H9 (cell line): ENCODE results near the gene UBE3B. TPM values are rescaled to one million over a fixed set of nuclear protein-coding genes. Genes with fewer than 3 reads are reported as not detected.
"Not testable (repeated sequence)": the region's sequence is repeated elsewhere in the genome, so short reads cannot be mapped to it uniquely, and the experiment has no call there.

Experiments
- DNase-seq: peaks from one replicate; pipeline ENCODE4 v3.0.0-alpha.2; 2017
- H2AFZ ChIP-seq: one replicate; pipeline ENCODE4 v1.6.1; 2013; ENCODE audit warnings: mild to moderate bottlenecking, low read length, control low read depth, moderate library complexity
- H2AK5ac ChIP-seq: 2 replicates; pipeline ENCODE4 v1.6.1; 2013; ENCODE audit warnings: low read length, control low read depth, mixed read lengths; ENCODE audit not compliant: insufficient read length
- H2BK120ac ChIP-seq: one replicate; pipeline ENCODE4 v1.6.1; 2013; ENCODE audit warnings: low read depth, mild to moderate bottlenecking, low read length, control low read depth, inconsistent platforms; ENCODE audit not compliant: poor library complexity, severe bottlenecking
- H2BK12ac ChIP-seq: 2 replicates; pipeline ENCODE4 v1.6.1; 2013; ENCODE audit warnings: low read length, control low read depth, mixed read lengths, low read depth; ENCODE audit not compliant: insufficient read length
- H2BK15ac ChIP-seq: 2 replicates; pipeline ENCODE4 v1.6.1; 2013; ENCODE audit warnings: low read depth, low read length, control low read depth
- H2BK20ac ChIP-seq: one replicate; pipeline ENCODE4 v1.6.1; 2013; ENCODE audit warnings: low read depth, mild to moderate bottlenecking, low read length, control low read depth, inconsistent platforms; ENCODE audit not compliant: poor library complexity, severe bottlenecking
- H2BK5ac ChIP-seq: 2 replicates; pipeline ENCODE4 v1.6.1; 2013; ENCODE audit warnings: low read length, control low read depth, mixed read lengths; ENCODE audit not compliant: insufficient read length
- H3K14ac ChIP-seq: 2 replicates; pipeline ENCODE4 v1.6.1; 2013; ENCODE audit warnings: low read length, control low read depth; ENCODE audit not compliant: insufficient read depth
- H3K18ac ChIP-seq: 2 replicates; pipeline ENCODE4 v1.6.1; 2013; ENCODE audit warnings: low read depth, mild to moderate bottlenecking, mixed read lengths, low read length, control low read depth; ENCODE audit not compliant: insufficient read length
- H3K23ac ChIP-seq: 2 replicates; pipeline ENCODE4 v1.6.1; 2013; ENCODE audit warnings: low read length, control low read depth, mixed read lengths, low read depth; ENCODE audit not compliant: insufficient read length
- H3K23me2 ChIP-seq: 2 replicates; pipeline ENCODE4 v1.6.1; 2013; ENCODE audit warnings: low read depth, mild to moderate bottlenecking, mixed read lengths, low read length, control low read depth; ENCODE audit not compliant: insufficient read length, poor library complexity, severe bottlenecking
- H3K27ac ChIP-seq: 2 replicates; pipeline ENCODE4 v1.5.1; 2013; ENCODE audit warnings: low read length, control low read depth, mixed read lengths, low read depth; ENCODE audit not compliant: insufficient read length
- H3K27me3 ChIP-seq: 2 replicates; pipeline ENCODE4 v1.6.1; 2013; ENCODE audit warnings: low read length, control low read depth, inconsistent platforms; ENCODE audit not compliant: insufficient read depth
- H3K4ac ChIP-seq: 2 replicates; pipeline ENCODE4 v1.6.1; 2013; ENCODE audit warnings: low read depth, mild to moderate bottlenecking, control low read depth, inconsistent platforms, low read length, moderate library complexity
- H3K4me1 ChIP-seq: 2 replicates; pipeline ENCODE4 v1.6.1; 2013; ENCODE audit warnings: low read length, control low read depth, inconsistent platforms; ENCODE audit not compliant: insufficient read depth
- H3K4me2 ChIP-seq: 2 replicates; pipeline ENCODE4 v1.6.1; 2013; ENCODE audit warnings: low read length, control low read depth, mixed read lengths; ENCODE audit not compliant: insufficient read length, insufficient read depth
- H3K56ac ChIP-seq: 2 replicates; pipeline ENCODE4 v1.6.1; 2013; ENCODE audit warnings: low read depth, mild to moderate bottlenecking, mixed read lengths, low read length, control low read depth; ENCODE audit not compliant: insufficient read length
- H3K79me1 ChIP-seq: 2 replicates; pipeline ENCODE4 v1.6.1; 2013; ENCODE audit warnings: low read depth, mild to moderate bottlenecking, moderate library complexity, low read length, control low read depth, inconsistent platforms; ENCODE audit not compliant: insufficient read depth, poor library complexity, severe bottlenecking
- H3K79me2 ChIP-seq: 2 replicates; pipeline ENCODE4 v1.6.1; 2013; ENCODE audit warnings: low read length, control low read depth, inconsistent platforms; ENCODE audit not compliant: insufficient read depth
- H3K9ac ChIP-seq: 2 replicates; pipeline ENCODE4 v1.6.1; 2013; ENCODE audit warnings: low read length, control low read depth, mixed read lengths; ENCODE audit not compliant: insufficient read length; ENCODE audit errors: extremely low read depth
- H3K9me3 ChIP-seq: one replicate; pipeline ENCODE4 v1.6.1; 2013; ENCODE audit warnings: low read depth, low read length, inconsistent platforms; ENCODE audit not compliant: control insufficient read depth
- H3T11ph ChIP-seq: one replicate; pipeline ENCODE4 v1.6.1; 2013; ENCODE audit warnings: mild to moderate bottlenecking, low read length, control low read depth, inconsistent platforms
- H4K20me1 ChIP-seq: one replicate; pipeline ENCODE4 v1.6.1; 2013; ENCODE audit not compliant: control insufficient read depth, insufficient read length, insufficient read depth
- H4K5ac ChIP-seq: 2 replicates; pipeline ENCODE4 v1.6.1; 2013; ENCODE audit warnings: low read depth, mild to moderate bottlenecking, mixed read lengths, low read length, control low read depth; ENCODE audit not compliant: insufficient read length
- H4K8ac ChIP-seq: replicated peaks from 2 replicates; pipeline ENCODE4 v1.6.1; 2013; ENCODE audit warnings: low read length, control low read depth, mixed read lengths, low read depth; ENCODE audit not compliant: insufficient read length
- H4K91ac ChIP-seq: 2 replicates; pipeline ENCODE4 v1.6.1; 2013; ENCODE audit warnings: low read depth, mild to moderate bottlenecking, moderate library complexity, mixed read lengths, low read length, control low read depth; ENCODE audit not compliant: insufficient read length
- H3K27ac Mint-ChIP-seq, 3 experiments: 2 replicates in 2 of 3; 3 replicates in 1 of 3; pipeline ENCODE4 v1.8.0; 2020 to 2021; ENCODE audit warnings: mixed read lengths in 3 of 3, mild to moderate bottlenecking in 1 of 3, moderate library complexity in 1 of 3
- H3K27me3 Mint-ChIP-seq: 2 replicates; pipeline ENCODE4 v1.8.0; 2021; ENCODE audit warnings: low read depth, mild to moderate bottlenecking, moderate library complexity, mixed read lengths
- H3K36me3 Mint-ChIP-seq, 3 experiments: 2 replicates in 2 of 3; 3 replicates in 1 of 3; pipeline ENCODE4 v1.8.0; 2020 to 2021; ENCODE audit warnings: low read depth in 3 of 3, mixed read lengths in 3 of 3; ENCODE audit not compliant: insufficient read depth in 1 of 3
- H3K4me1 Mint-ChIP-seq, 2 experiments: 2 replicates each; pipeline ENCODE4 v1.8.0; 2020; ENCODE audit warnings: mixed read lengths in 2 of 2
- H3K4me3 Mint-ChIP-seq, 2 experiments: 2 replicates in 1 of 2; 3 replicates in 1 of 2; pipeline ENCODE4 v1.8.0; 2020 to 2021; ENCODE audit warnings: mild to moderate bottlenecking in 2 of 2, mixed read lengths in 2 of 2, moderate library complexity in 1 of 2
- H3K9me3 Mint-ChIP-seq, 2 experiments: 2 replicates in 1 of 2; 3 replicates in 1 of 2; pipeline ENCODE4 v1.8.0; 2020; ENCODE audit warnings: mild to moderate bottlenecking in 2 of 2, mixed read lengths in 2 of 2, moderate library complexity in 1 of 2
- CTCF ChIP-seq: fragments of 200-600 bp; sonication (generic); conservative IDR thresholded peaks from 3 replicates; pipeline ENCODE4 v1.8.0; 2021; ENCODE audit warnings: antibody characterized with exemption, mild to moderate bottlenecking
- whole genome bisulfite sequencing: extraction: QIAGEN DNeasy Blood & Tissue Kit; methylation state at CpG from one replicate; pipeline ENCODE4 v1.1.7; 2013; ENCODE audit warnings: missing lambda C conversion rate, low lambda C conversion rate, mixed read lengths; ENCODE audit not compliant: insufficient read length; ENCODE audit errors: extremely low coverage; 5-methylcytosine and 5-hydroxymethylcytosine counted together
- total RNA-seq: library from RNA; stranded (reverse); gene quantifications from 2 replicates; pipeline ENCODE4 v1.2.1, GENCODE V29; 2021

The UBE3B gene
- total RNA-seq, 1 experiment from 2014 or later: 24.2 TPM

- Histone ChIP-seq H2AK5ac (no peak overlapping the region), H4K8ac (no peak overlapping the region), H2BK12ac (no peak overlapping the region), H2BK5ac (no peak overlapping the region), H3K27ac (no peak overlapping the region), H3K9me3 (no peaks in the 10 kb centered on the region), H3K4me2 (no peak overlapping the region), H2BK20ac (no peak overlapping the region), H3K9ac (no peak overlapping the region), H3K23me2 (no peaks in the 10 kb centered on the region), H2BK15ac (no peak overlapping the region), H3T11ph (no peak overlapping the region), H3K18ac (no peak overlapping the region), H3K23ac (no peak overlapping the region), H2BK120ac (no peak overlapping the region), H3K4ac (no peak overlapping the region), H3K79me1 (no peaks in the 10 kb centered on the region), H4K20me1 (no peaks in the 10 kb centered on the region), H4K91ac (no peak overlapping the region), H4K5ac (no peak overlapping the region), H3K56ac (no peak overlapping the region), H3K79me2 (no peaks in the 10 kb centered on the region), H3K14ac (no peak overlapping the region), H3K27me3 (no peaks in the 10 kb centered on the region), H2AFZ (no peak overlapping the region), H3K4me1 (peaks cover 7% of the 10 kb centered on the region; the same call in 1 of the 2 replicates)
- TF ChIP-seq CTCF: no peak
- Mint-ChIP-seq H3K4me3 (no peak overlapping the region), H3K27ac (peak overlapping the region in 1 of 3 experiments; percentile 87; a peak in 1 of 7 replicates), H3K27me3 (no peaks in the 10 kb centered on the region; the same call in 1 of the 2 replicates), H3K36me3 (no peaks in the 10 kb centered on the region), H3K4me1 (peaks cover 36 to 38% of the 10 kb centered on the region in 2 experiments), H3K9me3 (no peaks in the 10 kb centered on the region)
- WGBS: no CpG with 5 or more reads among the region's 6 CpGs
- DNase-seq: no peak
These were observed 38.3 kb upstream of the UBE3B start for GRCh38 chr12:109439181-109439580.

- not testable (repeated sequence) for H3K23ac ChIP-seq, H3K27ac Mint-ChIP-seq, H3K9ac ChIP-seq, H3K27me3 Mint-ChIP-seq, H2BK20ac ChIP-seq, H2BK12ac ChIP-seq, H2AFZ ChIP-seq, H3K79me1 ChIP-seq, H4K20me1 ChIP-seq, H3K4me3 Mint-ChIP-seq, H3K56ac ChIP-seq, H3K23me2 ChIP-seq, H4K5ac ChIP-seq, H2BK15ac ChIP-seq, H4K91ac ChIP-seq, H2BK120ac ChIP-seq, H2BK5ac ChIP-seq, H3K9me3 ChIP-seq, H3K4me1 ChIP-seq, H2AK5ac ChIP-seq, H3K27ac ChIP-seq, DNase-seq, H3K36me3 Mint-ChIP-seq, H3K4ac ChIP-seq, H3K14ac ChIP-seq, H3K18ac ChIP-seq, H3K4me2 ChIP-seq, H3K9me3 Mint-ChIP-seq, H4K8ac ChIP-seq, H3K79me2 ChIP-seq, H3K27me3 ChIP-seq, H3T11ph ChIP-seq
- H3K4me1 Mint-ChIP-seq: peaks cover 29 to 33% of the 10 kb centered on the region in 2 experiments
- WGBS: no CpG with 5 or more reads among the region's 13 CpGs
These were observed 37.5 kb upstream of the UBE3B start for GRCh38 chr12:109439951-109440350.
